Lung microvascular endothelial cell (primary cell): ENCODE data around the gene ZNF800. TPM values are rescaled to one million over a fixed set of nuclear protein-coding genes. Genes with fewer than 3 reads are reported as not detected.
A peak's percentile ranks its signal among the peaks of the same experiment; 100 is the strongest.
"Not testable (repeated sequence)": the region's sequence is repeated elsewhere in the genome, so short reads cannot be mapped to it uniquely, and the experiment has no call there.

Experiments used
- DNase-seq, 2 donors: peaks; one replicate each; pipeline versions ENCODE4 v3.0.0 to v3.0.0-alpha.2; 2010; ENCODE audit warnings: low read depth in 2 of 2
- total RNA-seq: library from RNA; depleted of rRNA; stranded (reverse); fragments of >200 nt; gene quantifications from 2 replicates; pipeline ENCODE4 v1.2.1, GENCODE V29; 2014

Gene ZNF800, protein sequence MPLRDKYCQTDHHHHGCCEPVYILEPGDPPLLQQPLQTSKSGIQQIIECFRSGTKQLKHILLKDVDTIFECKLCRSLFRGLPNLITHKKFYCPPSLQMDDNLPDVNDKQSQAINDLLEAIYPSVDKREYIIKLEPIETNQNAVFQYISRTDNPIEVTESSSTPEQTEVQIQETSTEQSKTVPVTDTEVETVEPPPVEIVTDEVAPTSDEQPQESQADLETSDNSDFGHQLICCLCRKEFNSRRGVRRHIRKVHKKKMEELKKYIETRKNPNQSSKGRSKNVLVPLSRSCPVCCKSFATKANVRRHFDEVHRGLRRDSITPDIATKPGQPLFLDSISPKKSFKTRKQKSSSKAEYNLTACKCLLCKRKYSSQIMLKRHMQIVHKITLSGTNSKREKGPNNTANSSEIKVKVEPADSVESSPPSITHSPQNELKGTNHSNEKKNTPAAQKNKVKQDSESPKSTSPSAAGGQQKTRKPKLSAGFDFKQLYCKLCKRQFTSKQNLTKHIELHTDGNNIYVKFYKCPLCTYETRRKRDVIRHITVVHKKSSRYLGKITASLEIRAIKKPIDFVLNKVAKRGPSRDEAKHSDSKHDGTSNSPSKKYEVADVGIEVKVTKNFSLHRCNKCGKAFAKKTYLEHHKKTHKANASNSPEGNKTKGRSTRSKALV
- 5.4 and 9.9 TPM in 2 replicates for total RNA-seq

DNA sequence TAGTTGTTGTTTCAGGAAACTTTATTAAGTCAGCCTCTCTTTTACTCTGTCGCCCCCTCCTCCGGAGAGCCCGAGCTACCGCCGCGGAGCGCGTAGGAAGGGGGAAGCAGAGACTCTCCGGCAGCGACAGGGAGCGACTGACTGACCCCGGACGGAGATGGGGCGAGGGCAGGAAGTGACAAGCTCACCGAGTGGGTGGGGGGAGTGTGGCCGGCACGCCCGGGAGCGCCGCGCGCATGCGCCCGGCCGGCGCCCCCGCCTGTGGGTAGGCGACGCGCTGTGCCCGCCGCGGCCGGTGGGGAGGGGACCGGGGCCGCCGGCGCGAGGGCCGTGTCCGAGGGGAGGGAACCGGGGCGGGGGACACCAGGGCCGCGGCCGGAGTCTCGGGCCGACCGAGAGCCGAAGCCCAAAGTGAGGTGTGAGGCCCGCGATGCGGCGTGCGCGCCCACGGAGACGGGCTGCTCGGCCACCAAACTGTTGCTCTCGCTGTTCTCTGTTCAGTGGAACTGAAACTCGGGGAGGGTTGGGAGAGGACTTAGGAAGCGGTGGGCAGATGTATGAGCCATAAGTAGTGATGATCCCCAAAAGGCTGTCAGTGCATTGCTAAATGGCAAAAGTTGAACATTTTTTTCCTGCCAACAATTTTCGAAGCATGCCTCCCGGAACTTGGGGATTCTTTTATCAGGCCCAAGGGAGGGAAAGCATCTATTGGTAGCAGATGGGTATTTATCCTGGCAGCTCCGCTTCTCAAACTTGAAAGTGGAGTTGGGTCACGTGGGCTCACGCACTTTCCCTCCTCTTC lies at the start of gene ZNF800:
Gene ZNF800 (minus strand): TSS at position 143 of the 802 bp plus-strand sequence. CDS start 1,151 bp downstream, outside the sequence.
- DNase-seq, result peak; percentile 90 to 94

DNA sequence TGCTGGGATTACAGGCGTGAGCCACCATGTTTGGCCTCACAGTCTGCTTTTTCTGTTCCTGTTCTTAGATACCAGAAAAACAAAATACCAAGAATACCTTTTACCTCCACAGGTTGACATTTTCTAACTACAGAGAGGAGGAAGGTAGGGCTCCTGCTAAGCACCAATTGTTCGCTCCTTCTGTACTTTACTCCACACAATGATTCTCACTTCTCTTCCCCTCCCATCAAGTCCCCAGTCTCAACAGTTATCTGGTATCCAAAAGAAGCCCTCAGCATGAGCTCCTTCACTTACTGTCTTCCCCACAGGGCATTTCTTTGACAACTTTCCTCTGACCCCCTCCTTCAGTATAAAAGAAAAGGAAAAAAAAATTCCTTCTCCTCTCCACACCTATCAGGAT lies 47.7 kb upstream of the ZNF800 start:
- DNase-seq, result no peak

DNA sequence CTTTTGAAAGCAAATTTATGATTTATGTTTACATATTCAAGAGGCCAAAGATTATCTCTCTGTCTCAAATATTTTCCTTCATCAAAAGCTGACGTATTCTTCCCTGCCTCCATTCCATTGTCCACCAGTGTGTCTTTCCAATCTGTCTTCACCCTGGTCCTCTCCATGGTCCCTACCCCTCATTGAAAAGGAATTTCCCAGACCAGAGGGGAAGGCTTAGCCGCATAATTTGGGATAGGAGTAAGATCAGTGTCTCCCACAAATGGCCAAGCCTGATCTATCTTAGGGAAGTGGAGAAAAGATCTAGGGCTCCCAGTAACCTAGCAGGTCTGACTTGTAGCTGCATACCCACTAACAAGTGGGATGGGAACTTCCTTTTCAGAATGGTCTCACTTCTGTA lies 46.3 kb upstream of the ZNF800 start:
- no peak for DNase-seq

DNA sequence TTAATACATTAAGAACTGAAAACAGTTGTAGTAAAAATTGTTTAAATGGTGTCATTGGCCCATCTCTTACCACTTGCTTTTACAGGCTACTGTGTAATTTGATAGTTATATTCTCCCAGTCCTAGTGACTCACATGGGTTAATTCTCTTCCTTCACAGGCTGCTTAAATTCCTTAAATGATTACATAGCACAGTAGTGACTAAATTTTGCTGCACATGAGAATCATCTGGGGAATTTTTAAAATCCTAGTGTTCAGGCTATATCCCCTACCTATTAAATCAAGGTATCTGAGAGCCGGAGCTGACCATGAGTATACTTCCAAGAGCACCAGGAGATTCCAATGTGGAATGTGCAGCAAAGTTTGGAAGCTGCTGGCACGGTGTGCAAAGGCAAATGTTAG lies 45.3 kb upstream of the ZNF800 start:
- no peak for DNase-seq

DNA sequence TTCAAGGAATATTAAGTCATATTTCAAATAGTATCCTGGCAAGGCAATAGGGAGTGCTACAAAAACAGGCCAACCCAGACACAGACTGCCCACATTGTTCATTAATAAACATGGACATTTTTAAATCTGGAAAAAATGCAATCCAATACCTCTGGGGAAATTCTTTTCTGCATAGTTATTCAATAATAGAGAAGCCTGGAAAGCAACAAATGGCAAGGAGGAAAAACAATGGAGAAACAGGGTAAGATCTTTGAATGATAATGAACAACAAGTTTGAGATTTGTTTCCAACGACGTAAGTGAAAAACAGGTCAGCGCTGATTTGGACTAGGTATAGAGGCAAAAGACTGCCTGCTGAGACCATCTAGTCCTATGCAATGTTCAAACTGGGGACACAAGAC lies 44.7 kb upstream of the ZNF800 start:
- no peak for DNase-seq

DNA sequence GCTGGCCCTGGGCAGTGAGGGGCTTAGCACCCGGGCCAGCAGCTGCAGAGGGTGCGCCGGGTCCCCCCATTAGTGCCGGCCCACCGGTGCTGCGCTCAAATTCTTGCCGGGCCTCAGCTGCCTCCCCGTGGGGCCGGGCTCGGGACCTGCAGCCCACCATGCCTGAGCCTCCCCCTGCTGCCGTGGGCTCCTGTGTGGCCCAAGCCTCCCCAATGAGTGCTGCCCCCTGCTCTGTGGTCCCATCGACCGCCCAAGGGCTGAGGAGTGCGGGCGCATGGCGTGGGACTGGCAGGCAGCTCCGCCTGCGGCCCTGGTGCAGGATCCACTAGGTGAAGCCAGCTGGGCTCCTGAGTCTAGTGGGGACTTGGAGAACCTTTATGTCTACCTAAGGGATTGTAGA lies 36.8 kb upstream of the ZNF800 start:
- DNase-seq, result not testable (repeated sequence)

DNA sequence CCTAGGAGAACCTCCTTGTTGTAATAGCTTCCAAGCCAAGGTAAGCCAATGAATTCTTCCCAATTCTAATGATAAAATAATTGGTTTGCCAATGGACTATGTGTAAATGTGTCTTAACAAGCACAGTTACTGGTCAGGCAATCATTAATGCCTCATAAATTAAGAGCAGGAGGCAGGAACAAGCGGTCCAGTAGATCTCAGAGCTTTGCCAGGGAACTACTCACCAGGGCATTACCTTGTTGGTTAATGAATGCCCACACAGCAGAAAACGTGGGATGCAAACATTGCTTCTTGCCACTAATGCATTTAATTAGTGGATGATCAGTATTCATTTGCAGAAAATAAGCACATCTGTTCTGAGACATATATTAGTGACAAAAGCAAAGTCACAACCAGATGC lies 26.7 kb upstream of the ZNF800 start:
- no peak for DNase-seq

DNA sequence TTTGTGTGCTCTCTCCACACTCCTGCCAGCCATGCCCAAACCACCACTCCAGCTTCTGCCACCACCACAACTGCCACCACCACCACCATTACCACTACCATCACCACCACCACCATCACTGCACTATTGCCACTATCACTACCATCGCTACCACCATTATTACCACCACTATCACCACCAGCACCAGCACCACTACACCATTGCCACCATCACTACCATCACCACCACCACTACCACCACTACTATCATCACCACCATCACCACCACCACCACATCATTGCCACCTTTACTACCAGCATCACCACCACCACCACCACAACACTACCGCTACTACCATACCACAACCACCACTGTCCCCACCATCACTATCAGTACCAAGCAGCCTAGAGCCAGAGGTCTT lies 26.0 kb upstream of the ZNF800 start:
- DNase-seq, result no peak

DNA sequence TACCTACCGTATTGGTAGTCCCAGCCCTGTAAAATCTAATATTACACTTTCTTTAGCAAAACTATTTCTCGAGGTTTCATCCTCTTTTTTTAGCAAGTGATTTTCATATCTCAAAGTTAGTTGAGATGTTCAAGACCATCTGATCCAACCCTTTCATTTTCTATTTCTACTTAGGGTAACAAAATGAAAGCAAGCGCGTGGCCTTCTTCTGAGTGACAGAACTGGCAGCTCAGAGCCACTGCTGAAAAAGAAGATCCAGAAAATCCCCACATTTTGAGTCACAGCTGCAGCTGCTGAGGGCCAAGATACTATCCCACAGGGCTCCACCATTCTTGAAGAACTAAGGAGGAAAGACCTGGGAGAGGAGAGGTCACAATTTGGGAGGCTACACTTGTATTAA lies 24.8 kb upstream of the ZNF800 start:
- no peak for DNase-seq

DNA sequence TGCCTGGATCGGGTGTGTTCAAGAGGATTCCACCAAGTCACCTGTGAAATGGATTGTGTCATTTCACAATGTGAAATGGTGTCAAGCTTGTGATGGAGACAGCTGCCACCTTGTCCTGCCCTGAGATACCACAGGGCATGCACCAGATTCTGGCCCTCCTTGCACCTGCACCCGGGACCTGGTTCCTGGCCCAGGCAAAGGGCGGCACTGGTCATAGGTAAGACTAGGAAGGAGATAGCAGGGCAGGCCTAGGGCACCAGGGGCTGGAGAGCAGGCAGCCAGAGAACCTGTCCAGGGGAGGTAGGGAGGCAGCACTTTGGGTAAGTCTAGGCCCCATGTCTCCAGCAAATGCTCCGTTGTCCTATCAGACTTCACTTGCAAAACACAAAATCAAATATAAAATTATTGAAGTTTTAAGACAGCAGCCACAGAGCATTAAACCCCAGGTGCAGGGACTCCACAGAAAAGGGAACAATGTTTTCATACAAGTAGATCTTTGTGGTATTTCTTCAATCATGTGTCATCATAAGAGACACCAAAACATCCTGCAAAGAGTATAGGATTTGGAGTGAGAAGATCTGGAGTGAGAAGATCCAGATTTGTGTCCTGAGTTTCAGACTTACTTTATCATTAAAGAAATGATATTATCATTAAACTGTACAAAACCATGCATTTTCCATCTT lies 22.7 kb upstream of the ZNF800 start:
- DNase-seq, result no peak

DNA sequence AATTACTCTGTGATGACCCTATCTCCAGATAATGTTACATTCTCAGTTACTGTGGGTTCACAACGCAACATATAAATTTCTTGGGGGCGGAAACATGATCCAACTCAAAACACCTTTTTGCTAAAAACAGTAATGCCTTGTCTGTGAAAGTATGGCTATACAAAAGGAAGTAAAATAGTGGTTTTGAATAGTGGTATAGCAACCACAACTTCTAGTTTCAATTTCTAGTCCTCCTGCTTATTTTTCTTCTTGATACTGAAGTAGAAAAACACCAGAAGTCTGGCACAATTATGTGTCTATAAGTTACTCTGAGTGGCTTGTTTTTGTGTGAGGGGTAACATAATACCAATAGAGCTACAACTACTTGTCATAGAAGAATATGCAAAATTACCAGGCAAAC lies 21.5 kb upstream of the ZNF800 start:
- no peak for DNase-seq

DNA sequence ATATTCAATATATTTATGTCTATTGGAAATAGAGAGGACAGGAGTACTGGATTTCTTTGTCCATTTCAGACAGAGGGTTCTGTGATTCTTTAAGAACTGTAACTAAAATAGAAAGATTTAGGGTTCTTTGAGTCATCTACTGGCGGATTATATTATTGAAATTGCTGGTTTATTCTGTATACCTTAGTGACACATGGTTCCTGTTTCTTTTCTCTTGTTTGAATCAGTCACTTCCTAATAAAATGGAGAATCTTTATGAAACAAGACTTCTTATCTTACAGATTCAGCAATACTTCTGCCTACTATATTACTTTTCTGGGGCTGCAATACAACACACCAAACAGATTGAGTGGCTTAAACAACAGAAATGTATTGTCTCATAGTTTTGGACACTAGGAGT lies 20.8 kb upstream of the ZNF800 start:
- no peak for DNase-seq

DNA sequence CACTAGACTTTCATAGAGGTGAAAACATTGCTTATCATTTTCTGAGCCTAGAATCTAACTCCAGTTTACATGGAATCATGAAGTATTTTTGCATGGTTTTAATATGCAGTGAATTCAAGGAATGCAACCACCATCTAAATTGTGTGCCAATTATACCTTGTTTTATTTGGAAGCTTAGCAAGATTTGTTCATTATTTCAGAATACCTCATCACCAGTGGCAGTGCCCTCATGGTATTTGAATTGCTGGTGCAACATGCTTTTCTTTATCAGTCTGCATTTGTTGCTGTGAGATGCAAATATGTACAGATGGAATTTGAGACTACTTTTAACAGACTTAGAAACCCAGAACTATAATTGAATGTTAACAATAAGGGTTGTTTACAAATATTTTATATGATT lies 18.7 kb upstream of the ZNF800 start:
- DNase-seq, result no peak

DNA sequence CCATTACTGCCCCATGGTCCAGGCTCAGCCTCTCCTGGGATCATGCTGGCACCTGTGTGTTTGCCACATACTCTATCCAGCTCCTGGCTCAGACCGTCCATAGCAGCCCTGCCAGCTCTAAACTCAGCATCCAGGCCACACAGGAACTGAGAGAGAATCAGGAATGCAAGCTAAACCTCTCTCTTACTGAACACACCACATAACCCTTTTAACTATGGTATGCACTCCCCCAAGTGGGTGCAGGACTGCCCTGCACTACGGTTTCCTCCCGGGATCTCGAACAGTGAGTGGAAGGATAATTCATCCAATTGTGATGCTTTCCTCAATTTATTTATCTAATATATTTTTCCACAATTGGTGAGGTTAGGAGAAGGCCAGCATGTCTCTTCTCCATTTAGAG lies 17.1 kb upstream of the ZNF800 start:
- peak; percentile 2 to 10 for DNase-seq

DNA sequence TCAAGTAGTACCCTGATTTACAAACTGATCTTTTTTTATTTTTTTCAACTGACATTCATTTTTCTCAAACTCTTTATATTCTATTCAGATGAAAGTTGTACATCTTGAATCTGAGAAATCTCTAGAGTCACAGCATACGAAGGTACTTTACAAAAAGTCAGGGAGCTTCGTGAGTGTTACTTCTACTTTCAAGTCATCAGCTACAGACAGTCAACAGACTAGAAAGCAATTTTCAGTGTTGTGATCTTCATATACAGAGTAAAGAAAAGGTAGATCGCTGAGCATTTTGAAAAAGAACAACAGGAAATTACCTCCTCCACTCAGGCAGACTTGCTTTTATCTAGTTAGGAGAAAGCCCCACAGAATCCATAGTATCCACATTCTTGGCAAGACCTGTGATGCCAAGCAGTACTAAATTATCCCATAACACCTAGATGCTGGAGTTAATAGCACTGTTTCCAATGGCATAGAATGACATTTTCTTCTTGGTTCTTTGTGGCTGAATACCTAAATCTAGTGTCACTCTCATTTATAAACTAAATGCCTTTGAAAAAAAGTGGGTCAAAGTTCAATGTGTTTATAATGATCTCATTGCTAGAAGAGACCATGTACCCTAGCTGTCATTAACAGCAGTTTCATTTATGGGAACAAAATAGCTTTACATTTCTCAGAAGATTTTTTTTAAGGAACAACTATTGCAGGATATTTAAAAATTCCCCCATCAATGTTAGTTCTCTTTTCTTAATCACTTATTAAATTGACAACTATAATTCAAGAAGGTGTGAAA lies 12.0 kb upstream of the ZNF800 start:
- DNase-seq, result no peak

DNA sequence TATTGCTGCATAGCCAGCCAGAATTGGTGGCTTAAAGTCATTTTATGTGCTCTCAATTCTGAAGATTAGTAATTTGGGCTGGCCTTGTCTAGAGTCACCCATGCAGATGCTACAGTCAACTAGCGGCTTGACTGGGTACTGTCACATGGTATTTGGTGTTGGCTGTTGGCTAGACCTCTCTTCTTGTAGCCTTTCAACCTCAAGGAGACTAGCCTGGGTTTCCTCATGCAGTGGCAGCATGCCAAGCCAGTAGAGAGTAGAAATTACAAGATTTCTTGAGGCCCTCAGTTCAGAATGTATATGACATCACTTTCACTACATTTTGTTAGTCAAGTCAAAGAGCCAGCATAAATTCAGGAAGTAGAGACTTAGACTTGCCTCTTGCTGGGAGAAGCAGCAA lies 3.7 kb upstream of the ZNF800 start:
- no peak for DNase-seq

DNA sequence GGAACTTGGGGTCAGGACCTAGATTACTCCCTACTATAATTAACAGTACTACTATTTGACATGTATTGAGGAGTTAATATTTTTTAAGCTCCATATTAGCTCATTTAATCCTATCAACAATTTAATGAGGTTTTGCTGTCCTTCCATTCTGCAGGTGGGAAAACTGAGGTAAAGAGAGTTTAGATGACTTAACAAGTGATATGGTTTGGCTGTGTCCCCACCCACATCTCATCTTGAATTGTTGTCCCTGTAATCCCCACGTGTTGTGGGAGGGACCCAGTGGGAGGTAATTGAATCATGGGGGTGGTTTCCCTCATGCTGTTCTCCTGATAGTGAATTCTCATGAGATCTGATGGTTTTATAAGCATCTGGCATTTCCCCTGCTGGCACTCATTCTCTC lies 2.6 kb upstream of the ZNF800 start:
- not testable (repeated sequence) for DNase-seq

DNA sequence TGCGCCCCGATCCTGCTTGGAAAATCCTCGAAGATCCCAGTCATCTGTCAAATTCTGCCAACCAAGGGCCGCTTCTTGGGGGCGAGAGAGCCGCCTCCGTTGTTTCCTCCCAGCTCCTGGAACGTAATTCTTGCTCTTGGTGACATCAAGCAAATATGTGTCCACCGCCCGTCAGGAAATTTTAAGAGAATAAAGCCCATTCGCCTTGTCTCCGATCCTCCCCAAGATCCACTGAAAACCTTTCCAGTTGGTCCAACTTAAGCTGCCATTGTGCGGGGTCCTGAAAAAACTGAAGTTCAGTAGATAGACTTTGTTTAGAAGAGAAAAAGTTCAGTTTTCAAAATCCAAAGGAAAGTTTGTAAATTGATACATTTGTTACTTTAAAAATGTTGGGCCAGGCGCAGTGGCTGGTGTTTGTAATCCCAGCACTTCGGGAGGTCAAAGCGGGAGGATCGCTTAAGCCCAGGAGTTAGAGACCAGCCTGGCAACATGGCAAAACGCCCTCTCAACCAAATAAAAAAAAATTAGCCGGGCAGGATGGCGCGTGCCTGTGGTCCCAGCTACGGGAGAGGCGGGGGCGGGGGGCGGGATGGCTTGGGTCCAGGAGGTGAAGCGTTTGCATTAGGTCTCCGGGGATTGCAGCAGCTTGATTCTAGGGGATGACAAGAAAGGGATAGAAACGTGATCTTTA lies 1.0 kb upstream of the ZNF800 start:
- DNase-seq, result peak; percentile 10 to 21

DNA sequence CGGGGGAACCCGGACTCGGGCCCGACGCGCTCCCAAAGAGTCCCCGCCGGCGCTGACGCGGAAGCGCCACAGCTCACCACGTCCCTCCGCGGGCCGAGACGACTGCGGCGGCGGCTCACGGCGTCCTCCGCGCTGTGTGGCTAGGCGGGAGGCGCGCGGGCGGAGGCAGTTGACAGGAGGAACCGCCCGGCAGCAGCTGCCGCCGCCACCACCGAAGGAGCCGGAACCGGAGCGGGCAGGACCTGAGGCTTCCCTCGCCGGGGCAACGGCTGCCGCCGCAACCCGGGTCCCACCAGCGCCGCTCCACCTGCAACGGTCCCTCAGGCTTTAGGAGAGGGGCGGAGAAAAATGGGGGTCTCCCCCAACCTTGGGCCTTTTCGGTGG lies 334 bp downstream of the ZNF800 start:
- peak; percentile 76 to 77 for DNase-seq

DNA sequence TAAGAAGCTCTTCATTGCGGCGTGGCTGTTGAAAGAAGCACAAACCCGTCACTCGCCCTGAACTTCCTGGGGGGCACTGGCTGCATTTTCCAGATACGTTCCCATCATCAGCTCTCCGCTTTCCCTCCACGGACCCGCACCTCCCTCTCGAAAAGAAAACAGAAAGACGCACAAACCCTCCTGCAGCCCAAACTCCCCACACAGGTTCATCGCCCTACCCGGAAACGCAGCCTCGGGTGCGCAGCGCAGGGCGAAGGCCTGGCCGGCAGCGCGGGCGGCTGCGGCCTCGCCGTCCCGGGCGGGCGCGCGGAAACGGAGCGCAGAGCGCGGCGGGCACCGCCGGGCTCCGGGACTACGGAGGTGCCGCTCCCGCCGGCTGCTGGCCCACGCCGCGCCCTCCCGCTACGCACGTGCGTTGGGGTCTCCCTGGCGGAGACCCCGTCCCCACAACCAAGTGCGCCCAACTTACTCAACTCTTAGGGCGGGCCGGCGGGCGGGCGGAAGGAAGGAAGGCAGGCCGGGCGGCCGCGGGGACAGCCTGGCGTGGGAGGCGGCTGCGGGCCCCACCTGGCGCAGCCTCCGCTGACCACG lies 822 bp downstream of the ZNF800 start:
- peak; percentile 44 to 45 for DNase-seq
